Measurements from ENCODE around the gene PVALEF. TPM values are rescaled to one million over a fixed set of nuclear protein-coding genes. Genes with fewer than 3 reads are reported as not detected.
A peak's percentile ranks its signal among the peaks of the same experiment; 100 is the strongest.

The PVALEF gene
- polyA plus RNA-seq, 1 of the 3 experiments (the other 2 are of a cell fraction), result not detected

DNA sequence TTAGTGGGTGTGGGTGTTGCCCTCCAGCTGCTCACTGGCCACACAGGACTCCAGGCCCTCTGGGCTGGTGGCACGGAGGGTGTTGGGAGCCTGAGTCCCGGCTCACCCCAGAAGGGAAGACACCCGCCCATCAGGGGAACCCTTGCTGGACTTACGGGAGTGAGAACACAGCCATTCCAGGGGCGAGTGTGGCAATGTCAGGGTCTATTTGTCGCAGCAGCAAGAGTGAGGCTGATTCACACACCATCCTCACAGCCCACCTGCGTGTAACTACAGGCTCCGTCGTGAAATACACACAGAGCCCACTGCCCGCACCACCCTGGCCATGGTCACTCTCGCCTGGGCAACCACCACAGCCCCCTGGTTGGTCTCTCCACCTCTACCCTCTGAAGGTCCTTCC is 18.5 kb downstream of the PVALEF start:
- TF ChIP-seq TEAD4 (IDR thresholded peaks at IDR 0.05; ENCODE audit: borderline replicate concordance, insufficient read depth) (no peak), EP300 (IDR thresholded peaks at IDR 0.05; ENCODE audit: borderline replicate concordance in 1 of 2, low read depth in 1 of 2, low read length in 1 of 2) (no peak), FOSL2 (IDR thresholded peaks at IDR 0.05; ENCODE audit: borderline replicate concordance, low read depth) (no peak), SMC3 (IDR thresholded peaks at IDR 0.05; ENCODE audit: low read depth, low read length) (no peak), JUND (IDR thresholded peaks at IDR 0.05) (no peak), CHD2 (IDR thresholded peaks at IDR 0.05; ENCODE audit: low read length, partially characterized antibody) (no peak)
- TF ChIP-seq, protein P1, sequence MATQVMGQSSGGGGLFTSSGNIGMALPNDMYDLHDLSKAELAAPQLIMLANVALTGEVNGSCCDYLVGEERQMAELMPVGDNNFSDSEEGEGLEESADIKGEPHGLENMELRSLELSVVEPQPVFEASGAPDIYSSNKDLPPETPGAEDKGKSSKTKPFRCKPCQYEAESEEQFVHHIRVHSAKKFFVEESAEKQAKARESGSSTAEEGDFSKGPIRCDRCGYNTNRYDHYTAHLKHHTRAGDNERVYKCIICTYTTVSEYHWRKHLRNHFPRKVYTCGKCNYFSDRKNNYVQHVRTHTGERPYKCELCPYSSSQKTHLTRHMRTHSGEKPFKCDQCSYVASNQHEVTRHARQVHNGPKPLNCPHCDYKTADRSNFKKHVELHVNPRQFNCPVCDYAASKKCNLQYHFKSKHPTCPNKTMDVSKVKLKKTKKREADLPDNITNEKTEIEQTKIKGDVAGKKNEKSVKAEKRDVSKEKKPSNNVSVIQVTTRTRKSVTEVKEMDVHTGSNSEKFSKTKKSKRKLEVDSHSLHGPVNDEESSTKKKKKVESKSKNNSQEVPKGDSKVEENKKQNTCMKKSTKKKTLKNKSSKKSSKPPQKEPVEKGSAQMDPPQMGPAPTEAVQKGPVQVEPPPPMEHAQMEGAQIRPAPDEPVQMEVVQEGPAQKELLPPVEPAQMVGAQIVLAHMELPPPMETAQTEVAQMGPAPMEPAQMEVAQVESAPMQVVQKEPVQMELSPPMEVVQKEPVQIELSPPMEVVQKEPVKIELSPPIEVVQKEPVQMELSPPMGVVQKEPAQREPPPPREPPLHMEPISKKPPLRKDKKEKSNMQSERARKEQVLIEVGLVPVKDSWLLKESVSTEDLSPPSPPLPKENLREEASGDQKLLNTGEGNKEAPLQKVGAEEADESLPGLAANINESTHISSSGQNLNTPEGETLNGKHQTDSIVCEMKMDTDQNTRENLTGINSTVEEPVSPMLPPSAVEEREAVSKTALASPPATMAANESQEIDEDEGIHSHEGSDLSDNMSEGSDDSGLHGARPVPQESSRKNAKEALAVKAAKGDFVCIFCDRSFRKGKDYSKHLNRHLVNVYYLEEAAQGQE (IDR thresholded peaks at IDR 0.05; ENCODE audit: low read depth, low read length), result no peak
- H3K9ac ChIP-seq, result no peak overlapping the region
- ChIA-PET CTCF (no interaction called here), POLR2A (no interaction called here)
- H3K79me2 ChIP-seq (ENCODE audit: insufficient read depth), result no peaks in the 10 kb centered on the region
- H3K9me2 ChIP-seq, result no peaks in the 10 kb centered on the region
- H3K27me3 ChIP-seq (ENCODE audit: insufficient read depth), result no peaks in the 10 kb centered on the region
- H3F3A ChIP-seq (replicated peaks; ENCODE audit: insufficient read depth), result peaks cover 5% of the 10 kb centered on the region
- H3K27ac ChIP-seq (ENCODE audit: low read depth in 2 of 2, low read length in 1 of 2), result no peak overlapping the region
- no peak overlapping the region for H2AFZ ChIP-seq (ENCODE audit: low read depth)
- no peak overlapping the region for H3K4me2 ChIP-seq
- no peak for DNase-seq
- peaks cover 0 to 7% of the 10 kb centered on the region in 2 experiments; a peak in 1 of 4 replicates for H3K4me1 ChIP-seq (ENCODE audit: control insufficient read depth in 1 of 2, insufficient read depth in 2 of 2, low read depth in 1 of 2, low read length in 1 of 2)
- no peaks in the 10 kb centered on the region for H3K36me3 ChIP-seq (replicated peaks in 1 of 2; ENCODE audit: control insufficient read depth in 1 of 2, insufficient read depth in 2 of 2, low read length in 1 of 2)
- H4K20me1 ChIP-seq (ENCODE audit: insufficient read depth), result no peaks in the 10 kb centered on the region
- 76% methylated on average over 8 of the region's 11 CpGs for WGBS (ENCODE audit: low lambda C conversion rate)
- H3K4me3 ChIP-seq (ENCODE audit: low read depth in 2 of 2, low read length in 1 of 2), result no peak overlapping the region
- H3K9me3 ChIP-seq, result no peaks in the 10 kb centered on the region

DNA sequence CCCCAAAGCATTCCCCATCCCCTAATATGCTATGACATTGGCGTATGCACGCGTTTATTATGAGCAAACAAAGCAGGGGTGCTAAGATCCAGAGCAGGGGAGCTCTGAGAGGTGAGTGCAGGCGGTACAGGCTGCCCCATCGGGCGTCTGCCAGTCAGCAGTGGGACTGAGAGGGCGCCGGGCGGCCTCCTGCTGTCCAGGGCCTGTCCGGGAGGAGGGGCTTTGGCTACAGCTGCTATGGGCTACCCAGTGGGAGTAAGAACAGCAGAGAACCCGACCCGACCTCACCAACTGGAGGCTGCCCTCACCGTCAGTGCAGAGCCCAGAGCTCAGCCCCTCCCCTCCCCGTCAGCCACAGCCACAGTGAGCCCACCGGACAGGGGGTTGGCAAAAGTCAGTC is 19.2 kb downstream of the PVALEF start:
- ChIA-PET CTCF (interaction anchor here (1.2 kb wide), 1 partner anchor 16 kb away, joined by 4 read pairs; no protein-coding TSS in a partner anchor), POLR2A (no interaction called here)
- Histone ChIP-seq H3K27me3 (ENCODE audit: insufficient read depth) (no peaks in the 10 kb centered on the region), H2AFZ (ENCODE audit: low read depth) (no peak overlapping the region), H3K9me2 (no peaks in the 10 kb centered on the region), H4K20me1 (ENCODE audit: insufficient read depth) (no peaks in the 10 kb centered on the region), H3K36me3 (replicated peaks in 1 of 2; ENCODE audit: control insufficient read depth in 1 of 2, insufficient read depth in 2 of 2, low read length in 1 of 2) (no peaks in the 10 kb centered on the region), H3K27ac (ENCODE audit: low read depth in 2 of 2, low read length in 1 of 2) (no peak overlapping the region), H3K4me3 (ENCODE audit: low read depth in 2 of 2, low read length in 1 of 2) (no peak overlapping the region), H3K9ac (no peak overlapping the region), H3K9me3 (no peaks in the 10 kb centered on the region), H3K4me1 (ENCODE audit: control insufficient read depth in 1 of 2, insufficient read depth in 2 of 2, low read depth in 1 of 2, low read length in 1 of 2) (peaks cover 0 to 2% of the 10 kb centered on the region in 2 experiments; a peak in 1 of 4 replicates), H3F3A (replicated peaks; ENCODE audit: insufficient read depth) (peaks cover 5% of the 10 kb centered on the region), H3K4me2 (no peak overlapping the region), H3K79me2 (ENCODE audit: insufficient read depth) (no peaks in the 10 kb centered on the region)
- WGBS (ENCODE audit: low lambda C conversion rate), result 36% methylated on average over 10 of the region's 15 CpGs
- TF ChIP-seq FOXJ3 (CRISPR knock-in tag; IDR thresholded peaks at IDR 0.05) (no peak), TEAD4 (IDR thresholded peaks at IDR 0.05; ENCODE audit: borderline replicate concordance, insufficient read depth) (no peak), GABPA (IDR thresholded peaks at IDR 0.05; ENCODE audit: low read depth) (no peak), RXRA (IDR thresholded peaks at IDR 0.05; ENCODE audit: borderline replicate concordance, low read depth) (no peak), TAF1 (IDR thresholded peaks at IDR 0.05; ENCODE audit: borderline replicate concordance, low read depth, low read length) (no peak), POLR2AphosphoS5 (IDR thresholded peaks at IDR 0.05; ENCODE audit: low read depth, low read length) (no peak), MEF2A (IDR thresholded peaks at IDR 0.05; ENCODE audit: borderline replicate concordance, low read depth) (no peak), EP300 (IDR thresholded peaks at IDR 0.05; ENCODE audit: borderline replicate concordance in 1 of 2, low read depth in 1 of 2, low read length in 1 of 2) (no peak), SMC3 (IDR thresholded peaks at IDR 0.05; ENCODE audit: low read depth, low read length) (no peak), RCOR1 (IDR thresholded peaks at IDR 0.05; ENCODE audit: low read length) (no peak), NFIC (IDR thresholded peaks at IDR 0.05; ENCODE audit: borderline replicate concordance) (no peak), FOXM1 (IDR thresholded peaks at IDR 0.05; ENCODE audit: low read depth) (no peak), TCF12 (IDR thresholded peaks at IDR 0.05) (no peak), SIN3A (IDR thresholded peaks at IDR 0.05; ENCODE audit: borderline replicate concordance, low read depth, low read length) (no peak)
- TF ChIP-seq, protein P2, sequence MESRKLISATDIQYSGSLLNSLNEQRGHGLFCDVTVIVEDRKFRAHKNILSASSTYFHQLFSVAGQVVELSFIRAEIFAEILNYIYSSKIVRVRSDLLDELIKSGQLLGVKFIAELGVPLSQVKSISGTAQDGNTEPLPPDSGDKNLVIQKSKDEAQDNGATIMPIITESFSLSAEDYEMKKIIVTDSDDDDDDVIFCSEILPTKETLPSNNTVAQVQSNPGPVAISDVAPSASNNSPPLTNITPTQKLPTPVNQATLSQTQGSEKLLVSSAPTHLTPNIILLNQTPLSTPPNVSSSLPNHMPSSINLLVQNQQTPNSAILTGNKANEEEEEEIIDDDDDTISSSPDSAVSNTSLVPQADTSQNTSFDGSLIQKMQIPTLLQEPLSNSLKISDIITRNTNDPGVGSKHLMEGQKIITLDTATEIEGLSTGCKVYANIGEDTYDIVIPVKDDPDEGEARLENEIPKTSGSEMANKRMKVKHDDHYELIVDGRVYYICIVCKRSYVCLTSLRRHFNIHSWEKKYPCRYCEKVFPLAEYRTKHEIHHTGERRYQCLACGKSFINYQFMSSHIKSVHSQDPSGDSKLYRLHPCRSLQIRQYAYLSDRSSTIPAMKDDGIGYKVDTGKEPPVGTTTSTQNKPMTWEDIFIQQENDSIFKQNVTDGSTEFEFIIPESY (IDR thresholded peaks at IDR 0.05; ENCODE audit: borderline replicate concordance, low read depth), result no peak
- TF ChIP-seq, protein P3, sequence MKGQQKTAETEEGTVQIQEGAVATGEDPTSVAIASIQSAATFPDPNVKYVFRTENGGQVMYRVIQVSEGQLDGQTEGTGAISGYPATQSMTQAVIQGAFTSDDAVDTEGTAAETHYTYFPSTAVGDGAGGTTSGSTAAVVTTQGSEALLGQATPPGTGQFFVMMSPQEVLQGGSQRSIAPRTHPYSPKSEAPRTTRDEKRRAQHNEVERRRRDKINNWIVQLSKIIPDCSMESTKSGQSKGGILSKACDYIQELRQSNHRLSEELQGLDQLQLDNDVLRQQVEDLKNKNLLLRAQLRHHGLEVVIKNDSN (IDR thresholded peaks at IDR 0.05; ENCODE audit: borderline replicate concordance, low read depth), result no peak
- TF ChIP-seq, protein P4, sequence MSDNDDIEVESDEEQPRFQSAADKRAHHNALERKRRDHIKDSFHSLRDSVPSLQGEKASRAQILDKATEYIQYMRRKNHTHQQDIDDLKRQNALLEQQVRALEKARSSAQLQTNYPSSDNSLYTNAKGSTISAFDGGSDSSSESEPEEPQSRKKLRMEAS (IDR thresholded peaks at IDR 0.05; ENCODE audit: low read depth), result no peak
- DNase-seq, result peak; percentile 82
